GM12864 (cell line): Measurements from ENCODE around the gene AIG1.
"Not testable (repeated sequence)": the region's sequence is repeated elsewhere in the genome, so short reads cannot be mapped to it uniquely, and the experiment has no call there.

Experiments used
- DNase-seq: peaks from one replicate; pipeline ENCODE4 v3.0.0-alpha.2; 2011; ENCODE audit warnings: low read depth
- H3K4me3 ChIP-seq: 2 replicates; pipeline ENCODE4 v1.5.1; 2011; ENCODE audit warnings: mild to moderate bottlenecking, low read depth, low read length, control low read depth
- TF ChIP-seq, protein P1 (sequence below): IDR thresholded peaks from 2 replicates; pipeline ENCODE4 v1.5.1; 2011; ENCODE audit warnings: low read depth, mild to moderate bottlenecking, moderate library complexity, low read length, control low read depth, inconsistent platforms; ENCODE audit errors: missing control alignments

Gene AIG1, protein sequence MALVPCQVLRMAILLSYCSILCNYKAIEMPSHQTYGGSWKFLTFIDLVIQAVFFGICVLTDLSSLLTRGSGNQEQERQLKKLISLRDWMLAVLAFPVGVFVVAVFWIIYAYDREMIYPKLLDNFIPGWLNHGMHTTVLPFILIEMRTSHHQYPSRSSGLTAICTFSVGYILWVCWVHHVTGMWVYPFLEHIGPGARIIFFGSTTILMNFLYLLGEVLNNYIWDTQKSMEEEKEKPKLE

DNA sequence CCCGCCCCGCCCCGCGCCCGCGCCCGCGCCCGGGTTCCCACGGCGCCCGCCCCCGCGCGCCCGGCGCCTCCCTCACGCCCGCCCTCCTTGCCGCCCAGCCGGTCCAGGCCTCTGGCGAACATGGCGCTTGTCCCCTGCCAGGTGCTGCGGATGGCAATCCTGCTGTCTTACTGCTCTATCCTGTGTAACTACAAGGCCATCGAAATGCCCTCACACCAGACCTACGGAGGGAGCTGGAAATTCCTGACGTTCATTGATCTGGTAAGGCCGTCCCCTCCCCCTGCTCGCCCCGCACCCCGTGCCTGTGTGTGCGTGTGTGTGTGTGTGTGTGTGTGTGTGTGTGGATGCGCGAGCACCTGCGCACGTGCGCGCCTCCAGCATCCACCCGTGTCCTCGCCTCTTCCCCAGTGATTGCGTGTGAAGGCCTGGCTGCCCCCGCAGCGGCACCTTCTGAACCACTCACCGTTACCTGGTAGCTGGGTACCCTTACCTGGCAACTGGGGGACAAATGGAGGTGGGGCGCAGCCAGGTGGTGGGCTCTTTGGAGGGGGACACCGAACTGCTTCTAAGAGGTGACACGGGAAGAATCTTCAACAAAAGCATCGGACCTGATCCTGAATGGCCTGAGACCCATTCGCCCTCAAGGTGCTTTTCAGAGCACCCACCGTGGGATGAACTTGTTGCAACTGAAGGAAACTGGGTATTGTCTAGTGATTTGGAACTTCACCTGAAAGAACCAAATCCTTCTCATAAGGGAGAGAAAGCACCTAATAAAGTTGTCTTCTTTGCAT lies at the start of gene AIG1:
Gene AIG1, plus strand, starts transcription at position 84 of the 791 bp plus-strand sequence. Its CDS starts 37 bp downstream, at position 121.
- H3K4me3 ChIP-seq, result peak within 1 kb of the TSS; percentile 88
- TF ChIP-seq, protein P1, sequence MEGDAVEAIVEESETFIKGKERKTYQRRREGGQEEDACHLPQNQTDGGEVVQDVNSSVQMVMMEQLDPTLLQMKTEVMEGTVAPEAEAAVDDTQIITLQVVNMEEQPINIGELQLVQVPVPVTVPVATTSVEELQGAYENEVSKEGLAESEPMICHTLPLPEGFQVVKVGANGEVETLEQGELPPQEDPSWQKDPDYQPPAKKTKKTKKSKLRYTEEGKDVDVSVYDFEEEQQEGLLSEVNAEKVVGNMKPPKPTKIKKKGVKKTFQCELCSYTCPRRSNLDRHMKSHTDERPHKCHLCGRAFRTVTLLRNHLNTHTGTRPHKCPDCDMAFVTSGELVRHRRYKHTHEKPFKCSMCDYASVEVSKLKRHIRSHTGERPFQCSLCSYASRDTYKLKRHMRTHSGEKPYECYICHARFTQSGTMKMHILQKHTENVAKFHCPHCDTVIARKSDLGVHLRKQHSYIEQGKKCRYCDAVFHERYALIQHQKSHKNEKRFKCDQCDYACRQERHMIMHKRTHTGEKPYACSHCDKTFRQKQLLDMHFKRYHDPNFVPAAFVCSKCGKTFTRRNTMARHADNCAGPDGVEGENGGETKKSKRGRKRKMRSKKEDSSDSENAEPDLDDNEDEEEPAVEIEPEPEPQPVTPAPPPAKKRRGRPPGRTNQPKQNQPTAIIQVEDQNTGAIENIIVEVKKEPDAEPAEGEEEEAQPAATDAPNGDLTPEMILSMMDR, result no peak
- peak; percentile 22 for DNase-seq

DNA sequence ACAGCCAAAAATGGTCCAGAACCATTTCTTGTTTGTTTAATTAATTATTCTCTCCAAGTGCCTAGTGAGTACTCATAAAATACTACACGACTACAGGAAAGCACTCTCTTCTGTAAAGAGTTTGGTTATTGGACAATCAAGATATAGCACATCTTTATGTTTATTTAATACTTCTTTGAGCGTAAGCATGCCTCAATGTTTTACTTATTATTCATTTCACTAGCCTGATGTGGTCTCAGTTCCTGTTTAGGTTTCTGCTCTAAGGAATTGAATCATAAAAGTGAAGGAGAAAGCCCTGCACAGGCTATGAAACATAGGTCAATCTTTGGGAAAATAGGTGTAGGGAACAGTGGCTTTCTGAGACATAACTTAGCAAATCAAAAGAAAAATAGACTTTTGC lies 45.9 kb upstream of the AIG1 start:
- no peak overlapping the region for H3K4me3 ChIP-seq
- TF ChIP-seq, protein P1, result no peak
- no peak for DNase-seq

DNA sequence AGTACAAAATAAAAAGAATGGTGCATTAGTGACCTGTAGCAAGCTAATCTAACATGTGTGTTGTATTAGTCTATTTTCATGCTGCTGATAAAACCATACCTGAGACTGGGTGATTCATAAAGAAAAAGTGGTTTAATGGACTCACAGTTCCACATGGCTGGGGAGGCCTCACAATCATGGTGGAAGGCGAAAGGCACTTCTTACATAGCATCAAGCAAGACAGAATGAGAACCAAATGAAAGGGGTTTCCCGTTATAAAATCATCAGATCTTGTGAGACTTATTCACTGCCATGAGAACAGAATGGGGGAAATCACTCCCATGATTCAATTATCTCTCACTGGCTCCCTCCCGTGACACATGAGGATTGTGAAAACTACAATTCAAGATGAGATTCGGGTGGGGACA lies 45.4 kb upstream of the AIG1 start:
- H3K4me3 ChIP-seq, result no peak overlapping the region
- TF ChIP-seq, protein P1, result no peak
- DNase-seq, result no peak

DNA sequence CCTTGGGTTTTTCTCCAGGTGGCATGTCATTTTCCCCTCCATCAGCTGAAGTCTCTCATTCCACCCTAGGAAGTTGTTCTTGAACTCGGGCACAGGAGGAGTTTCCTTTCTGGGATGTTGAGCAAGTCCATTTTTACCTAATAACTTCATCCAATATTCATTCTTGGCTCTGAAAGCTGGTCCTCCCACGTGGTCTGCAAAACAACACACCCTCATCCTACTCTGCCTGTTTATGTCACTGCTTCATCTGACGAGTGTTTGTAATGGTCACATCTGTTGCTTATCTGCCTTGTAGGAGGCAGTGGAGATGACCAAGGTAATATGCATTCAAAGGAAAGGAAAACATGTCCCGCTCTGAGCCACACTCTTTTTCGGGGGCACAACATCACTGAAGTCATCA lies 41.7 kb upstream of the AIG1 start:
- H3K4me3 ChIP-seq, result no peak overlapping the region
- no peak for DNase-seq
- TF ChIP-seq, protein P1, result no peak

DNA sequence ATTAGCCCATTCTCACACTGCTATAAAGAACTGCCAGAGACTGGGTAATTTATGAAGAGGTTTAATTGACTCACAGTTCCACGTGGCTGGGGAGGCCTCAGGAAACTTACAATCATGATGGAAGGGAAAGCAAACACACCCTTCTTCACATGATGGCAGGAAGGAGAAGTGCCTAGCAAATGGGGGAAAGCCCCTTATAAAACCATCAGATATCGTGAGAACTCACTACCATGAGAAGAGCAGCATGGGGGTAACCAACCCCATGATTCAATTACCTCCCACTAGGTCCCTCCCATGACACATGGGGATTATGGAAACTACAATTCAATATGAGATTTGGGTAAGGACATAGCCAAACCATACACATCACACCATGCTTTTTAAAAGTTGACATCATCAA lies 39.8 kb upstream of the AIG1 start:
- DNase-seq, H3K4me3 ChIP-seq: not testable (repeated sequence)

DNA sequence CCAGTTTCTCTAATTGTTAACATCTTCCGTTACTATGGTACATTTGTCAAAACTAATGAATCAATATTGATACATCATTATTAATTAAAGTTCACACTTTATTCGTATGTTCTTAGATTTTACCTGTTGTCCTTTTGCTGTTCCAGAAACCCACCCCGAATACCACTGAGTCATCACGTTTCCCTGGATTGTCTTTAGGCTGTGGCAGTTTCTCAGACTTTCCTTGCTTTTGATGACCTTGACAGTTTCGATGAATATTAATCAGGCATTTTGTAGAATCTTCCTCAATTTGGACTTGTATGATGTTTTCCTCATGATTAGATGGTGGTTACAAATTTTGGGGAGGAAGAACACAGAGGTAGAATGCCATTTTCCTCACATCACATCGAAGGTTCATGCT lies 39.1 kb upstream of the AIG1 start:
- TF ChIP-seq, protein P1, result no peak
- DNase-seq, result no peak
- H3K4me3 ChIP-seq, result no peak overlapping the region

DNA sequence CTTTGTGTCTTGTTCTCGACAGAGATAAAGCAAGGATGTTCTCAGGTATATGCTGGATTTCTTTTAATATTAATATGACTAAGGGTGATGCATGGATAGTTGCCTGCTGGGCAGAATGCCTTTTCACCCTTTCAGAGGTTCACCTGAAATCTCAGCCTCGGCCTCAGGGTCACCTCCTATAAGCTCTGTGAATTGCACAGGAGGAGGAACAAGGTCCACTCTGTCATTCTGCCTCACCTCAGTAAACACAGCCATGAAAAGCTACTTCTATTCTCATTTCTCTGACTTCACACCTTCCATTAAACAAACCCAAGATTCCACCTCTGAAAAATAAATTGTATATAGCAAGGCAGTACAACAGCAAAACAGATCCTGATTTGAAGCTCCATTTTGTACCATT lies 38.1 kb upstream of the AIG1 start:
- TF ChIP-seq, protein P1, result no peak
- no peak for DNase-seq
- no peak overlapping the region for H3K4me3 ChIP-seq
